HepG2 (cell line): ENCODE data around the gene NUDT15.

Experiments used
- BHLHE40 ChIP-seq: IDR thresholded peaks from 2 replicates; pipeline ENCODE4 v1.6.1; 2011; ENCODE audit warnings: low read length, improper control_type of control experiment
- HCFC1 ChIP-seq: fragments of 150-350 bp; IDR thresholded peaks from 2 replicates; pipeline ENCODE4 v1.6.1; 2014; ENCODE audit warnings: low read depth, low read length
- KMT2A ChIP-seq: sonication (generic); formaldehyde crosslinking; IDR thresholded peaks from 2 replicates; pipeline ENCODE4 v1.4.0; 2020; ENCODE audit warnings: missing genetic modification reagents
- PRPF4 ChIP-seq: fragments of 200-400 bp; formaldehyde crosslinking; IDR thresholded peaks from 2 replicates; pipeline ENCODE4 v1.6.1; 2016; ENCODE audit warnings: low read length, low read depth; ENCODE audit not compliant: poor library complexity, severe bottlenecking
- RXRA ChIP-seq: sonication (generic); formaldehyde crosslinking; IDR thresholded peaks from 2 replicates; pipeline ENCODE4 v1.5.1; 2020; ENCODE audit warnings: missing genetic modification reagents
- ZNF280D ChIP-seq: sonication (generic); formaldehyde crosslinking; IDR thresholded peaks from 2 replicates; pipeline ENCODE4 v1.5.1; 2020; ENCODE audit warnings: mild to moderate bottlenecking, missing genetic modification reagents

GRCh38 chr13:48040049-48040448 lies 2.5 kb downstream of the NUDT15 start:
- TF ChIP-seq RXRA (CRISPR knock-in tag) (no peak), PRPF4 (no peak), ZNF280D (CRISPR knock-in tag) (no peak), KMT2A (no peak), HCFC1 (no peak), BHLHE40 (no peak)
